ENCODE results near the gene PDLIM4.

The PDLIM4 gene

GRCh38 chr5:132313366-132313765, 55.9 kb downstream of the PDLIM4 start:
- Histone ChIP-seq H3K9me2 (replicated peaks; ENCODE audit: control insufficient read depth, low read length) (no peaks in the 10 kb centered on the region), H3K27ac (ENCODE audit: low read depth, low read length) (no peak overlapping the region), H3K79me2 (ENCODE audit: control insufficient read depth, low read length) (no peaks in the 10 kb centered on the region), H3K9me3 (ENCODE audit: control insufficient read depth, insufficient read depth, low read length) (no peaks in the 10 kb centered on the region), H3K4me3 (ENCODE audit: low read length) (no peak overlapping the region), H3K36me3 (ENCODE audit: control insufficient read depth, low read length) (no peaks in the 10 kb centered on the region), H3F3A (ENCODE audit: control insufficient read depth, insufficient read depth) (no peaks in the 10 kb centered on the region), H4K20me1 (ENCODE audit: control insufficient read depth, insufficient read depth, low read depth, low read length) (no peaks in the 10 kb centered on the region), H3K4me2 (ENCODE audit: low read length) (no peak overlapping the region), H3K4me1 (ENCODE audit: control insufficient read depth, low read length) (no peaks in the 10 kb centered on the region), H3K27me3 (ENCODE audit: control insufficient read depth, low read length) (no peaks in the 10 kb centered on the region)
- no peak for TF ChIP-seq EZH2phosphoT487 (IDR thresholded peaks at IDR 0.05; ENCODE audit: borderline replicate concordance, low read length)
- TF ChIP-seq CTCF (IDR thresholded peaks at IDR 0.05; ENCODE audit: low read depth, low read length, poor library complexity, severe bottlenecking): no peak

- no peak overlapping the region for H3K4me2 ChIP-seq (ENCODE audit: low read length)
- H4K20me1 ChIP-seq (ENCODE audit: control insufficient read depth, insufficient read depth, low read depth, low read length): no peaks in the 10 kb centered on the region
- H3K9me3 ChIP-seq (ENCODE audit: control insufficient read depth, insufficient read depth, low read length): no peaks in the 10 kb centered on the region
- H3K27ac ChIP-seq (ENCODE audit: low read depth, low read length): no peak overlapping the region
- no peak for TF ChIP-seq EZH2phosphoT487 (IDR thresholded peaks at IDR 0.05; ENCODE audit: borderline replicate concordance, low read length)
- no peak for TF ChIP-seq CTCF (IDR thresholded peaks at IDR 0.05; ENCODE audit: low read depth, low read length, poor library complexity, severe bottlenecking)
- no peaks in the 10 kb centered on the region for H3K36me3 ChIP-seq (ENCODE audit: control insufficient read depth, low read length)
- no peaks in the 10 kb centered on the region for H3K4me1 ChIP-seq (ENCODE audit: control insufficient read depth, low read length)
- no peaks in the 10 kb centered on the region for H3K9me2 ChIP-seq (replicated peaks; ENCODE audit: control insufficient read depth, low read length)
- H3K4me3 ChIP-seq (ENCODE audit: low read length): no peak overlapping the region
- no peaks in the 10 kb centered on the region for H3K27me3 ChIP-seq (ENCODE audit: control insufficient read depth, low read length)
- no peaks in the 10 kb centered on the region for H3K79me2 ChIP-seq (ENCODE audit: control insufficient read depth, low read length)
- H3F3A ChIP-seq (ENCODE audit: control insufficient read depth, insufficient read depth): no peaks in the 10 kb centered on the region
Measured at GRCh38 chr5:132313961-132314432, 56.5 kb downstream of the PDLIM4 start.

GRCh38 chr5:132315529-132316067, 58.1 kb downstream of the PDLIM4 start:
- no peaks in the 10 kb centered on the region for H3F3A ChIP-seq (ENCODE audit: control insufficient read depth, insufficient read depth)
- H3K36me3 ChIP-seq (ENCODE audit: control insufficient read depth, low read length): no peaks in the 10 kb centered on the region
- H3K27ac ChIP-seq (ENCODE audit: low read depth, low read length): no peak overlapping the region
- no peaks in the 10 kb centered on the region for H3K9me2 ChIP-seq (replicated peaks; ENCODE audit: control insufficient read depth, low read length)
- H3K4me1 ChIP-seq (ENCODE audit: control insufficient read depth, low read length): no peaks in the 10 kb centered on the region
- H3K27me3 ChIP-seq (ENCODE audit: control insufficient read depth, low read length): no peaks in the 10 kb centered on the region
- TF ChIP-seq EZH2phosphoT487 (IDR thresholded peaks at IDR 0.05; ENCODE audit: borderline replicate concordance, low read length) (no peak), CTCF (IDR thresholded peaks at IDR 0.05; ENCODE audit: low read depth, low read length, poor library complexity, severe bottlenecking) (no peak)
- H4K20me1 ChIP-seq (ENCODE audit: control insufficient read depth, insufficient read depth, low read depth, low read length): no peaks in the 10 kb centered on the region
- no peaks in the 10 kb centered on the region for H3K9me3 ChIP-seq (ENCODE audit: control insufficient read depth, insufficient read depth, low read length)
- no peaks in the 10 kb centered on the region for H3K79me2 ChIP-seq (ENCODE audit: control insufficient read depth, low read length)
- no peak overlapping the region for H3K4me3 ChIP-seq (ENCODE audit: low read length)
- no peak overlapping the region for H3K4me2 ChIP-seq (ENCODE audit: low read length)
